HEK293T (cell line): ENCODE measurements around the gene CNTNAP1.

Experiments used
- ARNT ChIP-seq: fragments of 450-650 bp; IDR thresholded peaks from 2 replicates; pipeline ENCODE4 v1.6.1; 2017; ENCODE audit warnings: mild to moderate bottlenecking
- BHLHE40 ChIP-seq: fragments of 450-650 bp; IDR thresholded peaks from 2 replicates; pipeline ENCODE4 v1.6.1; 2016; ENCODE audit warnings: mild to moderate bottlenecking, moderate library complexity, borderline replicate concordance
- ELF4 ChIP-seq: fragments of 450-650 bp; IDR thresholded peaks from 2 replicates; pipeline ENCODE4 v1.6.1; 2017; ENCODE audit warnings: antibody characterized with exemption
- FOXM1 ChIP-seq: fragments of 450-650 bp; IDR thresholded peaks from 2 replicates; pipeline ENCODE4 v1.6.1; 2017; ENCODE audit warnings: mild to moderate bottlenecking, borderline replicate concordance
- HDGF ChIP-seq: fragments of 450-650 bp; IDR thresholded peaks from 2 replicates; pipeline ENCODE4 v1.6.1; 2017; ENCODE audit warnings: antibody characterized with exemption, borderline replicate concordance
- LEF1 ChIP-seq: fragments of 450-650 bp; IDR thresholded peaks from 2 replicates; pipeline ENCODE4 v1.6.1; 2017; ENCODE audit warnings: mild to moderate bottlenecking, borderline replicate concordance
- NFRKB ChIP-seq: fragments of 450-650 bp; IDR thresholded peaks from 2 replicates; pipeline ENCODE4 v1.6.1; 2016; ENCODE audit warnings: mild to moderate bottlenecking, moderate library complexity
- SP1 ChIP-seq: fragments of 450-650 bp; IDR thresholded peaks from 2 replicates; pipeline ENCODE4 v1.6.1; 2017
- SUZ12 ChIP-seq: fragments of 450-650 bp; IDR thresholded peaks from 2 replicates; pipeline ENCODE4 v1.6.1; 2016; ENCODE audit warnings: mild to moderate bottlenecking
- TF ChIP-seq, protein P1 (sequence below): fragments of 450-650 bp; IDR thresholded peaks from 2 replicates; pipeline ENCODE4 v1.6.1; 2016

DNA sequence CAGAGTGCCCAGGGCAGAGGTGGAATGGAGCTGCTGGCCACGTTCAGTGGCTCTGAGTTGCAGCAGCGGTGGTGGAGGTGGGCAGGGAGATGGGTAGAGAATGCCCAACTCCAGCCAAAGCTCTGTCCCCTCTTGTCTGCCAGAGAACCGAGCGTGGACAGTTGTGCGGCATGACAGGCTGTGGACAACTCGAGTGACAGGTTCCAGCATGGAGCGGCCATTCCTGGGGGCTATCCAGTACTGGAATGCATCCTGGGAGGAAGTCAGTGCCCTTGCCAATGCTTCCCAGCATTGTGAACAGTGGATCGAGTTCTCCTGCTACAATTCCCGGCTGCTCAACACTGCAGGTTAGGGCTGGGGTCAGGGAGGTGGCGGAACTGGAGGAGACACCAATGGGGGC lies 8.3 kb downstream of the CNTNAP1 start:
- TF ChIP-seq SP1, result no peak
- TF ChIP-seq BHLHE40, result no peak
- TF ChIP-seq FOXM1, result no peak
- no peak for TF ChIP-seq ELF4
- TF ChIP-seq ARNT, result no peak
- no peak for TF ChIP-seq SUZ12
- TF ChIP-seq NFRKB, result no peak
- no peak for TF ChIP-seq HDGF
- TF ChIP-seq LEF1, result no peak
- TF ChIP-seq, protein P1, sequence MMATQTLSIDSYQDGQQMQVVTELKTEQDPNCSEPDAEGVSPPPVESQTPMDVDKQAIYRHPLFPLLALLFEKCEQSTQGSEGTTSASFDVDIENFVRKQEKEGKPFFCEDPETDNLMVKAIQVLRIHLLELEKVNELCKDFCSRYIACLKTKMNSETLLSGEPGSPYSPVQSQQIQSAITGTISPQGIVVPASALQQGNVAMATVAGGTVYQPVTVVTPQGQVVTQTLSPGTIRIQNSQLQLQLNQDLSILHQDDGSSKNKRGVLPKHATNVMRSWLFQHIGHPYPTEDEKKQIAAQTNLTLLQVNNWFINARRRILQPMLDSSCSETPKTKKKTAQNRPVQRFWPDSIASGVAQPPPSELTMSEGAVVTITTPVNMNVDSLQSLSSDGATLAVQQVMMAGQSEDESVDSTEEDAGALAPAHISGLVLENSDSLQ, result no peak
